ENCODE data around the gene TAGAP. TPM values are rescaled to one million over a fixed set of nuclear protein-coding genes. Genes with fewer than 3 reads are reported as not detected.

The TAGAP gene
- total RNA-seq, 4 donors from 2014 or later: 1.7 to 8.5 (median 3.3) TPM

DNA sequence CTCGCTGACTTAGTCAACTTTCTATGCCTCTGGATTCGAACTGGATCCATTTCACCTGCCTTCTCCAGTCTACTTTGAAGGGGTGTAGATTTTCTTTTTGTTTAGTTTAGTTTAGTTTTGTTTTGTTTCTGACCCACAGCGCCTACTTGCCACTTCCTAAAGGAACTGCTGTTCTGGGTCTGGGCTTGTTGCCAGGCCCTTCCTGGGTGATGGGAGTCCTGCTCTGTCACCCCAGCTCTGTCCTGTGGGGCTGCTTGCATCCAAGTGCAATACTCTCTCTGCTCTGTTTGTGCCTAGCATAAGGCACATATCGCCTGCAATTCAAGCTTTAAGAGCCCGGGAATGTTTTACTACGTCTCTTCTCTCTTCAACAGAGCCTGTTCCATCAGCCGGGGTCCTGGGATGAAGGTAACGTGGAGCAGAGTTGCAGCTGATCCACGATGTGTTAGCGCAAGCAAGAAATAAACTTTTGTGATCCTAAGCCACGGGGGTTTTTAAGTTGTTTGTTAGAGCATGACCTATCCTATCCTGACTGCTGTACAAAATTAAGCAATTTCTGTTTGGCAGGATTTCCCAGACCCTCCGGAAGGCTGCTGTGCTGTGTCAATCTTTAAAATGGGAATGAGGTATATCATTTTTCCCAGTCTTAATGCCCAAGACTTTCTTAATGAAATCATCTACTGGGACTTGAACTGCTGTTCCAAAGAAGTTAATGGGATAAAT lies 30.9 kb upstream of the TAGAP start:
- TF ChIP-seq, protein P1, sequence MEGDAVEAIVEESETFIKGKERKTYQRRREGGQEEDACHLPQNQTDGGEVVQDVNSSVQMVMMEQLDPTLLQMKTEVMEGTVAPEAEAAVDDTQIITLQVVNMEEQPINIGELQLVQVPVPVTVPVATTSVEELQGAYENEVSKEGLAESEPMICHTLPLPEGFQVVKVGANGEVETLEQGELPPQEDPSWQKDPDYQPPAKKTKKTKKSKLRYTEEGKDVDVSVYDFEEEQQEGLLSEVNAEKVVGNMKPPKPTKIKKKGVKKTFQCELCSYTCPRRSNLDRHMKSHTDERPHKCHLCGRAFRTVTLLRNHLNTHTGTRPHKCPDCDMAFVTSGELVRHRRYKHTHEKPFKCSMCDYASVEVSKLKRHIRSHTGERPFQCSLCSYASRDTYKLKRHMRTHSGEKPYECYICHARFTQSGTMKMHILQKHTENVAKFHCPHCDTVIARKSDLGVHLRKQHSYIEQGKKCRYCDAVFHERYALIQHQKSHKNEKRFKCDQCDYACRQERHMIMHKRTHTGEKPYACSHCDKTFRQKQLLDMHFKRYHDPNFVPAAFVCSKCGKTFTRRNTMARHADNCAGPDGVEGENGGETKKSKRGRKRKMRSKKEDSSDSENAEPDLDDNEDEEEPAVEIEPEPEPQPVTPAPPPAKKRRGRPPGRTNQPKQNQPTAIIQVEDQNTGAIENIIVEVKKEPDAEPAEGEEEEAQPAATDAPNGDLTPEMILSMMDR (IDR thresholded peaks at IDR 0.05): no peak
- TF ChIP-seq POLR2A (IDR thresholded peaks at IDR 0.05): no peak
- H3K4me3 ChIP-seq: no peak overlapping the region
- no peaks in the 10 kb centered on the region for H3K9me3 ChIP-seq
- intact Hi-C loops (cut with DNase I; ENCODE audit: low total_unique reads): no loop called here
- H3K27me3 ChIP-seq: no peaks in the 10 kb centered on the region
- H3K4me1 ChIP-seq: no peaks in the 10 kb centered on the region
- H3K36me3 ChIP-seq: no peaks in the 10 kb centered on the region
- DNase-seq: no peak
- H3K27ac ChIP-seq: no peak overlapping the region

DNA sequence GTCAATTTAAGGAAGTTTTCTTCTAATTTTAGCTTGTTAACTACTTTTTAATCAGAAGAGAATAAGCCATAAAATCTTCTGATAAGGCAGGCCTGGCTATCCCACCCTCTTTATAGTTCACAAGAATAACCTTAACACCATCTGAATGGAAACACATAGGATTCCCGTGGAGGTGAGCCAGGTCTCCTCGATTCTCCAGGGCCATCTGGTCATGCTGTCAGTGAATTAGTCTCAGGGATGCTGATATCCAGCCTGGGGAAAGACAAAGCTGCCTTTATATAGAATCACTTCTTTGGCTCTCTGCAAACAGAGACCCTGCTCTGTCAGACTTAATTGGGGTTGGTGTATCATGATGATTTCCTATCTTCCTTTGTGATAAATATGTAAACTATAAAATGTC lies 30.1 kb upstream of the TAGAP start:
- no peaks in the 10 kb centered on the region for H3K9me3 ChIP-seq
- no peaks in the 10 kb centered on the region for H3K4me1 ChIP-seq
- no peaks in the 10 kb centered on the region for H3K27me3 ChIP-seq
- intact Hi-C loops (cut with DNase I; ENCODE audit: low total_unique reads): no loop called here
- DNase-seq: no peak
- H3K36me3 ChIP-seq: no peaks in the 10 kb centered on the region
- H3K27ac ChIP-seq: no peak overlapping the region
- TF ChIP-seq, protein P1 (IDR thresholded peaks at IDR 0.05): no peak
- no peak for TF ChIP-seq POLR2A (IDR thresholded peaks at IDR 0.05)
- H3K4me3 ChIP-seq: no peak overlapping the region

DNA sequence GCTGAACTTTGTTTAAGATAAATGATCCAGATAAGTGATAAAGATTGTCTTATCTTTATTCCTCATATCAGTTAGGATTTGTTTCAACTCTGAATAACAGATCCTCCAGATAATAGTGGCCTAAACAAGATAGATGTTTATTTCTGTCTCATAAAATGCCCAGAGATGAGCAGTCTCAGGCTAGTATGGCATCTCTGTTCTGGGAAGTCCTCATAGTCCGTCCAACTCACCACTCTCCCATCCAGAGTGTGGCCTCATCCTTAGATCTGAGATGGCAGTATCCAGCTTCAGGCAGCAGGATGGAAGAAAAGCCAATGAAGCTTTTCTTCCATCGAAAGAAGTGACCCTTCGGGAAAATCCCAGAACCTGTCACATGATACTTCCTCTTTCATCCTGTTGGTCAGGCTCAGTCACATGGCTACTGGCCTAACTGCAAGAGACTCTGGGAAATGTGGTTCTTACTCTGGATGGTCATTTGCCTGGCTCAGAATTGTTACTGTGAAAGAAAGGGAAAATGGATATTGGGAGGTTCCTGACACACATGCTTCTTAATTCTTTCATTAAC lies 29.4 kb upstream of the TAGAP start:
- Histone ChIP-seq H3K4me1 (no peaks in the 10 kb centered on the region), H3K36me3 (no peaks in the 10 kb centered on the region), H3K9me3 (no peaks in the 10 kb centered on the region), H3K27me3 (no peaks in the 10 kb centered on the region), H3K4me3 (no peak overlapping the region), H3K27ac (no peak overlapping the region)
- intact Hi-C loops (cut with DNase I; ENCODE audit: low total_unique reads): no loop called here
- DNase-seq: no peak
- TF ChIP-seq, protein P1 (IDR thresholded peaks at IDR 0.05): no peak
- no peak for TF ChIP-seq POLR2A (IDR thresholded peaks at IDR 0.05)

DNA sequence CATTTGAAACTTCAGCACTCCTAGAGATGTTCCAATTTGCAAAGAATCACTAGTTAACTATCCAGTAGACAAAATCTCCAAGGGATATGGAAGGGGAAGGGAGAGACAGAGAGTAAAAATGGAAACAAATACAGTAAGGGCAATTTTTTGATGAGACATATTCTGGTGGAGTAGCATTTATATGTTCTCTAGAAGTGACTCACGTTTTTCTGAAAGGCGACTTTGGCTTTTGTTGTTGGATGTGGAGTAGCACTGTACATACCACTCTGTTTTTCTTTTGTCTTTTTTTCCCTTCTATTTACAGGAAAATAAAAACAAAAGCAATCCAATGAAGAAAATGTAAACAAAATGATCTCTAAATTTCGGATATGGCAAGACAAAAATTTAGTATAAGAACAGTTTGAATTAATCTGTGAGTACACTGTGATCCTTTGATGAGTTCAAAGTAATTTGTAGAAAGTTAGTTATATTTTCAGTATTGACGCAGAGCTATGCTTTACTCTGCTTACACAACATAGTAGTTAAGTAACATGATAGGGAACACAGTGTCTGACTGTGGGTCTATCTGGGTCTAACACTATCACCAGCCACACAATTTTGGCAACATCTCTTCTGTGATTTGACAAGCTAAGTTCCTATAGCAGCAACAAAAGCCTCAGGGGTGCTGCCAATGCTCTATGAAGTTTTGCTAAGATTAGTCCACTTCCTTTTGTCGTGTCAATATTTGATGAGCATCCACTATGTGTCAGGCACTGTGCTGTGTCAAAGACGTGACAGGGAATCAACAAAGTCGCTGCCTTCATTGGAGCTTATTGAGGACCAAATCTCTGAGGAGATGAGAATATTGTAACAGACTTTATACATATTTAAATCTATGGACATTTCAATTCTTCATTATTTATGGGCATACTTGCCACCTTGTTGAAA lies 27.3 kb upstream of the TAGAP start:
- intact Hi-C loops (cut with DNase I; ENCODE audit: low total_unique reads): no loop called here
- Histone ChIP-seq H3K27me3 (no peaks in the 10 kb centered on the region), H3K36me3 (no peaks in the 10 kb centered on the region), H3K4me1 (no peaks in the 10 kb centered on the region), H3K4me3 (no peak overlapping the region), H3K9me3 (no peaks in the 10 kb centered on the region), H3K27ac (peak overlapping the region; percentile 45 to 68)
- DNase-seq: no peak
- TF ChIP-seq POLR2A (IDR thresholded peaks at IDR 0.05): no peak
- TF ChIP-seq, protein P1 (IDR thresholded peaks at IDR 0.05): no peak
